ENCODE data around the gene XPNPEP3. TPM values are rescaled to one million over a fixed set of nuclear protein-coding genes. Genes with fewer than 3 reads are reported as not detected.

The XPNPEP3 gene
- 6.1 and 7.0 TPM in 2 replicates for total RNA-seq

GRCh38 chr22:40856513-40857308 is at the start of gene XPNPEP3, which contains the start of gene ST13:
Gene XPNPEP3 (plus strand): TSS chr22:40857148. CDS start chr22:40857182, 34 bp downstream.
Gene ST13 (minus strand): TSS chr22:40856639. CDS start chr22:40856540, 99 bp downstream.

GRCh38 chr22:40818747-40819598 is 38.0 kb upstream of the XPNPEP3 start, which contains the start of gene SLC25A17:
Gene SLC25A17 (minus strand): TSS chr22:40819346. CDS start chr22:40819248, 98 bp downstream.

GRCh38 chr22:40862013-40862412 is 5.1 kb downstream of the XPNPEP3 start, which contains the start of gene DNAJB7:
Gene DNAJB7 (minus strand): TSS chr22:40862113. CDS start chr22:40861994, 119 bp downstream.

GRCh38 chr22:40950962-40951794 is 94.2 kb downstream of the XPNPEP3 start, which contains the start of gene RBX1:
Gene RBX1 (plus strand): TSS chr22:40951378. CDS start chr22:40951399, 21 bp downstream.

Other genes with a start within 250 kb of the XPNPEP3 start
- gene MRTFA, start 220.4 kb upstream of the XPNPEP3 start, total RNA-seq, result 38.3 and 56.1 TPM in 2 replicates
- 0.72 and 8.6 TPM in 2 replicates for gene MCHR1, start 177.7 kb upstream of the XPNPEP3 start, total RNA-seq
- gene SLC25A17, start 37.8 kb upstream of the XPNPEP3 start, total RNA-seq, result 15.7 and 23.5 TPM in 2 replicates
- gene ST13, start 509 bp upstream of the XPNPEP3 start, total RNA-seq, result 89.0 and 102 TPM in 2 replicates
- gene DNAJB7, start 5.0 kb downstream of the XPNPEP3 start, total RNA-seq, result not detected in 2 replicates
- gene RBX1, start 94.2 kb downstream of the XPNPEP3 start, total RNA-seq, result 51.0 and 53.1 TPM in 2 replicates
- 27.2 and 47.3 TPM in 2 replicates for gene EP300, start 235.4 kb downstream of the XPNPEP3 start, total RNA-seq

All from cardiac atrium fibroblast (primary cell).